ENCODE measurements around the gene INKA2. TPM values are rescaled to one million over a fixed set of nuclear protein-coding genes. Genes with fewer than 3 reads are reported as not detected.

INKA2 gene
- total RNA-seq, 1 experiment from 2014 or later: 0.54 TPM

- TF ChIP-seq, protein P1, sequence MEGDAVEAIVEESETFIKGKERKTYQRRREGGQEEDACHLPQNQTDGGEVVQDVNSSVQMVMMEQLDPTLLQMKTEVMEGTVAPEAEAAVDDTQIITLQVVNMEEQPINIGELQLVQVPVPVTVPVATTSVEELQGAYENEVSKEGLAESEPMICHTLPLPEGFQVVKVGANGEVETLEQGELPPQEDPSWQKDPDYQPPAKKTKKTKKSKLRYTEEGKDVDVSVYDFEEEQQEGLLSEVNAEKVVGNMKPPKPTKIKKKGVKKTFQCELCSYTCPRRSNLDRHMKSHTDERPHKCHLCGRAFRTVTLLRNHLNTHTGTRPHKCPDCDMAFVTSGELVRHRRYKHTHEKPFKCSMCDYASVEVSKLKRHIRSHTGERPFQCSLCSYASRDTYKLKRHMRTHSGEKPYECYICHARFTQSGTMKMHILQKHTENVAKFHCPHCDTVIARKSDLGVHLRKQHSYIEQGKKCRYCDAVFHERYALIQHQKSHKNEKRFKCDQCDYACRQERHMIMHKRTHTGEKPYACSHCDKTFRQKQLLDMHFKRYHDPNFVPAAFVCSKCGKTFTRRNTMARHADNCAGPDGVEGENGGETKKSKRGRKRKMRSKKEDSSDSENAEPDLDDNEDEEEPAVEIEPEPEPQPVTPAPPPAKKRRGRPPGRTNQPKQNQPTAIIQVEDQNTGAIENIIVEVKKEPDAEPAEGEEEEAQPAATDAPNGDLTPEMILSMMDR (IDR thresholded peaks at IDR 0.05): peak; percentile 18; the same call in 1 of the 2 replicates
- TF ChIP-seq, protein P2, sequence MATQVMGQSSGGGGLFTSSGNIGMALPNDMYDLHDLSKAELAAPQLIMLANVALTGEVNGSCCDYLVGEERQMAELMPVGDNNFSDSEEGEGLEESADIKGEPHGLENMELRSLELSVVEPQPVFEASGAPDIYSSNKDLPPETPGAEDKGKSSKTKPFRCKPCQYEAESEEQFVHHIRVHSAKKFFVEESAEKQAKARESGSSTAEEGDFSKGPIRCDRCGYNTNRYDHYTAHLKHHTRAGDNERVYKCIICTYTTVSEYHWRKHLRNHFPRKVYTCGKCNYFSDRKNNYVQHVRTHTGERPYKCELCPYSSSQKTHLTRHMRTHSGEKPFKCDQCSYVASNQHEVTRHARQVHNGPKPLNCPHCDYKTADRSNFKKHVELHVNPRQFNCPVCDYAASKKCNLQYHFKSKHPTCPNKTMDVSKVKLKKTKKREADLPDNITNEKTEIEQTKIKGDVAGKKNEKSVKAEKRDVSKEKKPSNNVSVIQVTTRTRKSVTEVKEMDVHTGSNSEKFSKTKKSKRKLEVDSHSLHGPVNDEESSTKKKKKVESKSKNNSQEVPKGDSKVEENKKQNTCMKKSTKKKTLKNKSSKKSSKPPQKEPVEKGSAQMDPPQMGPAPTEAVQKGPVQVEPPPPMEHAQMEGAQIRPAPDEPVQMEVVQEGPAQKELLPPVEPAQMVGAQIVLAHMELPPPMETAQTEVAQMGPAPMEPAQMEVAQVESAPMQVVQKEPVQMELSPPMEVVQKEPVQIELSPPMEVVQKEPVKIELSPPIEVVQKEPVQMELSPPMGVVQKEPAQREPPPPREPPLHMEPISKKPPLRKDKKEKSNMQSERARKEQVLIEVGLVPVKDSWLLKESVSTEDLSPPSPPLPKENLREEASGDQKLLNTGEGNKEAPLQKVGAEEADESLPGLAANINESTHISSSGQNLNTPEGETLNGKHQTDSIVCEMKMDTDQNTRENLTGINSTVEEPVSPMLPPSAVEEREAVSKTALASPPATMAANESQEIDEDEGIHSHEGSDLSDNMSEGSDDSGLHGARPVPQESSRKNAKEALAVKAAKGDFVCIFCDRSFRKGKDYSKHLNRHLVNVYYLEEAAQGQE (IDR thresholded peaks at IDR 0.05; ENCODE audit: insufficient read depth in 1 of 2, low read depth in 2 of 2, low read length in 1 of 2): no peak
- Histone ChIP-seq H3K4me3 (ENCODE audit: low read depth in 2 of 2, low read length in 2 of 2) (peak overlapping the region; percentile 55 to 76), H3K27ac (ENCODE audit: low read length) (peak overlapping the region; percentile 23; the same call in 1 of the 2 replicates), H3K9me3 (ENCODE audit: control insufficient read depth, insufficient read depth, low read depth, low read length) (no peaks in the 10 kb centered on the region), H3K36me3 (ENCODE audit: control insufficient read depth, insufficient read depth, low read length) (no peaks in the 10 kb centered on the region), H3K27me3 (ENCODE audit: control insufficient read depth, insufficient read depth, low read length) (no peaks in the 10 kb centered on the region), H3K4me1 (ENCODE audit: control insufficient read depth, insufficient read depth, low read length) (no peaks in the 10 kb centered on the region)
- ChIA-PET CTCF (interaction anchor here (0.6 to 1.0 kb wide), 3 partner anchors 27 to 589 kb away, joined by 3 read pairs; no protein-coding TSS in a partner anchor), POLR2A (no interaction called here)
- no TSS peak for BruUV-seq (replicated peaks)
- intact Hi-C loops (cut with micrococcal nuclease; ENCODE audit: unreplicated experiment) (loop anchor here (10.0 kb wide), 1 partner anchor 255 kb away; no protein-coding TSS in a partner anchor), in situ Hi-C loops (cut with HindIII; ENCODE audit: low pct_unique_long_range_greater_than_20kb, low sequenced_read_pairs) (no loop called here)
- peak; percentile 76 for ATAC-seq
- DNase-seq (ENCODE audit: low read depth, low spot score): no peak
Measured at GRCh38 chr1:111739925-111740765, 950 bp upstream of the INKA2 start.

DNA sequence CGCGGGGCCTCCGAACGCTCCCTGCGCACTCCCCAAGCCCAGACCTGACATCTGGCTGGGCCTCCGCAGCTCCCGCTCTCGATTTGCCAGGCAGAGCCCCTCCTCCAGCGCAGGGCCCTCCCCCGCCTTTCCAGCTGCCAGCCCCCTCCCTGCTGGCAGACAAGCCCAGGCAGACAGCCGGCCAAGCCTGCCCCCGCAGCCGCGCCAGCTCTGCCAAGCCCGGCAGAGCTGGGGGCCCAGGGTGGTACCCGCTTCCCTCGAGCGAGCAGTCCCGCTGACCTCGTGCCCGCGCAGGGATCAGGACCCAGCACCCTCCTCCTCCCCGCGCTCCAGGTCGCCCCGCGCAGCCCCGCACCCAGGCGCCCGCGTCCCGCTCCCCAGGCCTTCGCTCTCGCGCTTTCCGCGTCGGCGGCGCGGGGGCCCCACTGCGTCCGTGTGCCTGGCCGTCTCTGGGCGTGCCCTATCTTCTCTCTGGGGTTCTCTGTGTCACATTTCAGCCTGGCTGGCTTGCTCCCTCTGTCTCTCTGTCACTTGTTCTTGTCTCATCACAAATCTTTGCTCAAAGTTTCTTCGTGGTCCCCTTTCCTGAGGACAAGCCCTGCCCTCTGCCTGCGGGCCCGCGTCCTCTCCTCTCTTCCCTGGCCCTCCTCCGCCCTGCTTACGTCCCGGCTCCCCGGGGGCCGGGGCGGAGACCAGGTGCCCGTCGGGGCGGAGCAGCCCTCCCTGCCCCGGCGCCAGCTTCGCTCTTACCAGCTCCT is 580 bp downstream of the INKA2 start:
- Histone ChIP-seq H3K36me3 (ENCODE audit: control insufficient read depth, insufficient read depth, low read length) (no peaks in the 10 kb centered on the region), H3K27ac (ENCODE audit: low read length) (0 out of 2 replicates have a peak overlapping the region, but pooled peaks have one; percentile 44), H3K9me3 (ENCODE audit: control insufficient read depth, insufficient read depth, low read depth, low read length) (no peaks in the 10 kb centered on the region), H3K27me3 (ENCODE audit: control insufficient read depth, insufficient read depth, low read length) (no peaks in the 10 kb centered on the region; the same call in 1 of the 2 replicates), H3K4me1 (ENCODE audit: control insufficient read depth, insufficient read depth, low read length) (no peaks in the 10 kb centered on the region), H3K4me3 (ENCODE audit: low read depth in 2 of 2, low read length in 2 of 2) (peak overlapping the region; percentile 55 to 76)
- intact Hi-C loops (cut with micrococcal nuclease; ENCODE audit: unreplicated experiment) (no loop called here), in situ Hi-C loops (cut with HindIII; ENCODE audit: low pct_unique_long_range_greater_than_20kb, low sequenced_read_pairs) (no loop called here)
- DNase-seq (ENCODE audit: low read depth, low spot score): no peak
- TF ChIP-seq SIN3A (IDR thresholded peaks at IDR 0.05; ENCODE audit: borderline replicate concordance, insufficient read depth, low read depth, low read length): no peak
- no peak for TF ChIP-seq TCF7L2 (IDR thresholded peaks at IDR 0.05; ENCODE audit: low read depth, low read length)
- TF ChIP-seq, protein P1 (IDR thresholded peaks at IDR 0.05): no peak
- TF ChIP-seq, protein P2 (IDR thresholded peaks at IDR 0.05; ENCODE audit: insufficient read depth in 1 of 2, low read depth in 2 of 2, low read length in 1 of 2): no peak
- TF ChIP-seq POLR2AphosphoS5 (IDR thresholded peaks at IDR 0.05; ENCODE audit: low read depth, low read length): no peak
- CTCF ChIA-PET: interaction anchor here (0.6 kb wide), 1 partner anchor 222 kb away, joined by 6 read pairs; no protein-coding TSS in a partner anchor
- ATAC-seq: peak; percentile 78
- POLR2A ChIA-PET: interaction anchor here (0.7 kb wide), 1 partner anchor 734 kb away, joined by 3 read pairs; no protein-coding TSS in a partner anchor
- no TSS peak for BruUV-seq (replicated peaks)

Measured in Panc1 (cell line).